ENCODE results near the gene OR6C70. TPM values are rescaled to one million over a fixed set of nuclear protein-coding genes. Genes with fewer than 3 reads are reported as not detected.
"Not testable (repeated sequence)": the region's sequence is repeated elsewhere in the genome, so short reads cannot be mapped to it uniquely, and the experiment has no call there.

Gene OR6C70
- total RNA-seq, 1 donor from 2014 or later = not detected

DNA sequence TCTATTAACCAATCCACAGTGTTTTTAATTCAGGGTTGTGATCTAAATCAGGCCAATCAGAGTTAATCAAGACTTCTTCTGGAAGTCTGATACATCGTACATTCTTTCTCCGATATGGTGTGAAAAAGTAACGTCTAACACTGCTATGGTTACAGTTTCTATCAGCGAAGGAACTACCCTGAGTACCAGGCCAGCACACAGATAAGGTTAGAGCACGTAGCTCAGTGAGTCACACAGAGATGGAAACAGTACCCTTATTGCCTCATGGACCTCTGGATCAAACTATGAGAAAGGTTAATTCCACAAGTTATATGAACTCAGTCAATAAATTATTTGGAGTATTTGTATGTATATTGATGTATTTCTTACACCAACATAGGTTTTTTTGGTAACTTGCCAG is 25.6 kb upstream of the OR6C70 start:
- no peak for DNase-seq (ENCODE audit: low read depth)
- no peak for TF ChIP-seq CTCF (IDR thresholded peaks at IDR 0.05; ENCODE audit: insufficient read depth, low read length, poor library complexity, severe bottlenecking)
- no peaks in the 10 kb centered on the region for H3K27me3 ChIP-seq (ENCODE audit: control insufficient read depth, insufficient read depth, low read length)
- H3K36me3 ChIP-seq (ENCODE audit: control insufficient read depth, insufficient read depth, low read length) = no peaks in the 10 kb centered on the region
- H3K4me3 ChIP-seq (ENCODE audit: low read depth, low read length) = no peak overlapping the region

- Histone ChIP-seq H3K4me3 (ENCODE audit: low read depth, low read length) (no peak within 1 kb of the TSS), H3K36me3 (ENCODE audit: control insufficient read depth, insufficient read depth, low read length) (no peaks in the 10 kb centered on the region), H3K27me3 (ENCODE audit: control insufficient read depth, insufficient read depth, low read length) (no peaks in the 10 kb centered on the region)
- TF ChIP-seq CTCF (IDR thresholded peaks at IDR 0.05; ENCODE audit: insufficient read depth, low read length, poor library complexity, severe bottlenecking) = no peak
- DNase-seq (ENCODE audit: low read depth) = no peak
These were observed 22.1 kb upstream of the OR6C70 start, which contains the start of gene OR6C68 for GRCh38 chr12:55492078-55492477. OR6C68 (plus strand) TSS chr12:55492378; CDS start chr12:55492378, 0 bp downstream.

DNA sequence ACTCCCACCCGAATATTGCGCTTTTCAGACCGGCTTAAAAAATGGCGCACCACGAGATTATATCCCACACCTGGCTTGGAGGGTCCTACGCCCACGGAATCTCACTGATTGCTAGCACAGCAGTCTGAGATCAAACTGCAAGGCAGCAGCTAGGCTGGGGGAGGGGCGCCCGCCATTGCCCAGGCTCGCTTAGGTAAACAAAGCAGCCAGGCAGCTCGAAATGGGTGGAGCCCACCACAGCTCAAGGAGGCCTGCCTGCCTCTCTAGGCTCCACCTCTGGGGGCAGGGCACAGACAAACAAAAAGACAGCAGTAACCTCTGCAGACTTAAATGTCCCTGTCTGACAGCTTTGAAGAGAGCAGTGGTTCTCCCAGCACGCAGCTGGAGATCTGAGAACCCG is 14.3 kb upstream of the OR6C70 start:
- H3K27me3 ChIP-seq (ENCODE audit: control insufficient read depth, insufficient read depth, low read length); H3K4me3 ChIP-seq (ENCODE audit: low read depth, low read length); DNase-seq (ENCODE audit: low read depth); H3K36me3 ChIP-seq (ENCODE audit: control insufficient read depth, insufficient read depth, low read length): not testable (repeated sequence)

DNA sequence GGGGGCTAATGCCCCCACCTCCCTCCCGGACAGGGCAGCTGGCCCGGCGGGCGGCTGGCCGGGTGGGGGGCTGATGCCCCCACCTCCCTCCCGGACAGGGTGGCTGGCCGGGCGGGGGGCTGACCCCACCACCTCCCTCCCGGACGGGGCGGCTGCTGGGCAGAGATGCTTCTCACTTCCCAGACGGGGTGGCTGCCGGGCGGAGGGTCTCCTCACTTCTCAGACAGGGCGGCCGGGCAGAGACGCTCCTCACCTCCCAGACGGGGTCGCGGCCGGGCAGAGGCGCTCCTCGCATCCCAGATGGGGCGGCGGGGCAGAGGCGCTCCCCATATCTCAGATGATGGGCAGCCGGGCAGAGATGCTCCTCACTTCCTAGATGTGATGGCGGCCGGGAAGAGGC is 9.2 kb upstream of the OR6C70 start:
- H3K4me3 ChIP-seq (ENCODE audit: low read depth, low read length); H3K27me3 ChIP-seq (ENCODE audit: control insufficient read depth, insufficient read depth, low read length); H3K36me3 ChIP-seq (ENCODE audit: control insufficient read depth, insufficient read depth, low read length); DNase-seq (ENCODE audit: low read depth): not testable (repeated sequence)

DNA sequence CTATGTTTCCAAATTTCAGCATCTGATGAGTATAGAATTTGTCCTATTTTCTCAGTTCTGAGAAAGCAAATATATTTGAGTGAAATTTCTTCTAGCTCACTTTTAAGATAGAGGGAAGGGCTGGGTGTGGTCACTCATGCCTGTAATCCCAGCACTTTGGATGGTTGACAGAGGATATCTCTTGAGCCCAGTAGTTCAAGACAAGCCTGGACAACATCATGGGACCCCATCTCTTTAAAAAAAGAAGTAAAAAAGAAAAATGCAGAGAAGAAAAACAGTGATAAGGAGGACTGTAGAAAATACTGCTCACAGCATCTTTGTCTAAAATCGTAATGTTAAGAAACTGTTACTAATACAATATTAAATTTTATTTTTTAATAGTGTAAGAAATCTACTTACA is 2.3 kb upstream of the OR6C70 start:
- no peaks in the 10 kb centered on the region for H3K27me3 ChIP-seq (ENCODE audit: control insufficient read depth, insufficient read depth, low read length)
- no peak for TF ChIP-seq CTCF (IDR thresholded peaks at IDR 0.05; ENCODE audit: insufficient read depth, low read length, poor library complexity, severe bottlenecking)
- no peak for DNase-seq (ENCODE audit: low read depth)
- no peaks in the 10 kb centered on the region for H3K36me3 ChIP-seq (ENCODE audit: control insufficient read depth, insufficient read depth, low read length)
- H3K4me3 ChIP-seq (ENCODE audit: low read depth, low read length) = no peak overlapping the region

- H3K4me3 ChIP-seq (ENCODE audit: low read depth, low read length) = no peak overlapping the region
- no peaks in the 10 kb centered on the region for H3K27me3 ChIP-seq (ENCODE audit: control insufficient read depth, insufficient read depth, low read length)
- DNase-seq (ENCODE audit: low read depth) = no peak
- no peak for TF ChIP-seq CTCF (IDR thresholded peaks at IDR 0.05; ENCODE audit: insufficient read depth, low read length, poor library complexity, severe bottlenecking)
- H3K36me3 ChIP-seq (ENCODE audit: control insufficient read depth, insufficient read depth, low read length) = no peaks in the 10 kb centered on the region
These were observed 647 bp downstream of the OR6C70 start for GRCh38 chr12:55469291-55469690.

GRCh38 chr12:55467836-55468235 is 2.1 kb downstream of the OR6C70 start:
- no peaks in the 10 kb centered on the region for H3K36me3 ChIP-seq (ENCODE audit: control insufficient read depth, insufficient read depth, low read length)
- no peak overlapping the region for H3K4me3 ChIP-seq (ENCODE audit: low read depth, low read length)
- no peaks in the 10 kb centered on the region for H3K27me3 ChIP-seq (ENCODE audit: control insufficient read depth, insufficient read depth, low read length)
- DNase-seq (ENCODE audit: low read depth) = no peak
- TF ChIP-seq CTCF (IDR thresholded peaks at IDR 0.05; ENCODE audit: insufficient read depth, low read length, poor library complexity, severe bottlenecking) = no peak

- H3K36me3 ChIP-seq (ENCODE audit: control insufficient read depth, insufficient read depth, low read length); H3K4me3 ChIP-seq (ENCODE audit: low read depth, low read length); DNase-seq (ENCODE audit: low read depth); H3K27me3 ChIP-seq (ENCODE audit: control insufficient read depth, insufficient read depth, low read length): not testable (repeated sequence)
These were observed 5.0 kb downstream of the OR6C70 start for GRCh38 chr12:55464926-55465325.
